GM10248 (cell line): ENCODE measurements around the gene DNAJC1.

Experiments
- CTCF ChIA-PET: fragments of 300-600 bp; sonication (Branson Sonifier 250); formaldehyde crosslinking; extraction: SDS; loops from one replicate; lab custom pipeline; 2021; ENCODE audit warnings: antibody characterized with exemption; lab: Yijun Ruan, JAX
- POLR2A ChIA-PET: fragments of 350-650 bp; sonication (Branson Sonifier 250); formaldehyde crosslinking; extraction: SDS; loops from one replicate; lab custom pipeline; 2020; ENCODE audit warnings: antibody characterized with exemption; lab: Yijun Ruan, JAX
- DNase-seq: peaks from one replicate; pipeline ENCODE4 v3.0.0; 2012; ENCODE audit errors: extremely low spot score
- CTCF ChIP-seq: IDR thresholded peaks from 2 replicates; pipeline ENCODE4 v1.5.1; 2012; ENCODE audit warnings: mild to moderate bottlenecking, low read depth; ENCODE audit errors: extremely low read depth, missing control alignments, control extremely low read depth

The DNAJC1 gene

GRCh38 chr10:22003177-22003963 is at the start of gene DNAJC1:
Gene DNAJC1 (minus strand): TSS chr10:22003730. CDS start chr10:22003434, 296 bp downstream.
- CTCF ChIA-PET = interaction anchor here (0.9 to 2.4 kb wide), 11 partner anchors 10 to 1154 kb away, joined by 3 to 27 read pairs (median 4); no protein-coding TSS in a partner anchor
- DNase-seq = peak; percentile 95
- POLR2A ChIA-PET = interaction anchor here (0.7 to 1.0 kb wide), 2 partner anchors 12 to 598 kb away, joined by 3 read pairs; no protein-coding TSS in a partner anchor

GRCh38 chr10:22053048-22053447 is 49.5 kb upstream of the DNAJC1 start:
- POLR2A ChIA-PET = no interaction called here
- DNase-seq = no peak
- TF ChIP-seq CTCF = no peak
- CTCF ChIA-PET = no interaction called here

More at GRCh38 chr10:22003177-22003963, at the start of gene DNAJC1:
- TF ChIP-seq CTCF = no peak

GRCh38 chr10:22049635-22050034 is 46.1 kb upstream of the DNAJC1 start:
- TF ChIP-seq CTCF = no peak
- DNase-seq = no peak
- CTCF ChIA-PET = no interaction called here
- POLR2A ChIA-PET = no interaction called here

- TF ChIP-seq CTCF = no peak
- ChIA-PET CTCF (no interaction called here), POLR2A (no interaction called here)
- no peak for DNase-seq
Observed at GRCh38 chr10:22047812-22048211, 44.3 kb upstream of the DNAJC1 start.

- ChIA-PET CTCF (no interaction called here), POLR2A (no interaction called here)
- no peak for DNase-seq
- TF ChIP-seq CTCF = no peak
Observed at GRCh38 chr10:22043327-22043633, 39.8 kb upstream of the DNAJC1 start.

GRCh38 chr10:22042557-22043326 is 39.2 kb upstream of the DNAJC1 start:
- no peak for TF ChIP-seq CTCF
- no peak for DNase-seq
- POLR2A ChIA-PET = no interaction called here
- CTCF ChIA-PET = no interaction called here
